Muscle layer of colon (tissue), 2 donors: ENCODE data around the gene IQSEC1.

Experiments used
- H3K27ac ChIP-seq: one replicate; pipeline ENCODE4 v1.7.0; 2013; ENCODE audit warnings: low read depth, mild to moderate bottlenecking, low read length, moderate library complexity
- H3K27me3 ChIP-seq, 2 donors: one replicate each; pipeline ENCODE4 v1.7.0; 2013; ENCODE audit warnings: low read length in 2 of 2, mild to moderate bottlenecking in 2 of 2; ENCODE audit not compliant: insufficient read depth in 2 of 2, control insufficient read depth in 1 of 2
- H3K36me3 ChIP-seq: one replicate; pipeline ENCODE4 v1.7.0; 2013; ENCODE audit warnings: mild to moderate bottlenecking, low read length; ENCODE audit not compliant: insufficient read depth
- H3K4me1 ChIP-seq: one replicate; pipeline ENCODE4 v1.7.0; 2013; ENCODE audit warnings: mild to moderate bottlenecking, low read length; ENCODE audit not compliant: insufficient read depth
- H3K4me3 ChIP-seq, 2 donors: one replicate each; pipeline ENCODE4 v1.7.0; 2013; ENCODE audit warnings: low read length in 2 of 2, low read depth in 1 of 2, mild to moderate bottlenecking in 1 of 2, moderate library complexity in 1 of 2
- H3K9ac ChIP-seq: one replicate; pipeline ENCODE4 v1.7.0; 2013; ENCODE audit warnings: low read length
- H3K9me3 ChIP-seq: one replicate; pipeline ENCODE4 v1.7.0; 2013; ENCODE audit warnings: mild to moderate bottlenecking, low read length
- donor health status: abdominal sarcoma.
- donor health status: Adenocarcinoma of cecum.

IQSEC1 gene

DNA sequence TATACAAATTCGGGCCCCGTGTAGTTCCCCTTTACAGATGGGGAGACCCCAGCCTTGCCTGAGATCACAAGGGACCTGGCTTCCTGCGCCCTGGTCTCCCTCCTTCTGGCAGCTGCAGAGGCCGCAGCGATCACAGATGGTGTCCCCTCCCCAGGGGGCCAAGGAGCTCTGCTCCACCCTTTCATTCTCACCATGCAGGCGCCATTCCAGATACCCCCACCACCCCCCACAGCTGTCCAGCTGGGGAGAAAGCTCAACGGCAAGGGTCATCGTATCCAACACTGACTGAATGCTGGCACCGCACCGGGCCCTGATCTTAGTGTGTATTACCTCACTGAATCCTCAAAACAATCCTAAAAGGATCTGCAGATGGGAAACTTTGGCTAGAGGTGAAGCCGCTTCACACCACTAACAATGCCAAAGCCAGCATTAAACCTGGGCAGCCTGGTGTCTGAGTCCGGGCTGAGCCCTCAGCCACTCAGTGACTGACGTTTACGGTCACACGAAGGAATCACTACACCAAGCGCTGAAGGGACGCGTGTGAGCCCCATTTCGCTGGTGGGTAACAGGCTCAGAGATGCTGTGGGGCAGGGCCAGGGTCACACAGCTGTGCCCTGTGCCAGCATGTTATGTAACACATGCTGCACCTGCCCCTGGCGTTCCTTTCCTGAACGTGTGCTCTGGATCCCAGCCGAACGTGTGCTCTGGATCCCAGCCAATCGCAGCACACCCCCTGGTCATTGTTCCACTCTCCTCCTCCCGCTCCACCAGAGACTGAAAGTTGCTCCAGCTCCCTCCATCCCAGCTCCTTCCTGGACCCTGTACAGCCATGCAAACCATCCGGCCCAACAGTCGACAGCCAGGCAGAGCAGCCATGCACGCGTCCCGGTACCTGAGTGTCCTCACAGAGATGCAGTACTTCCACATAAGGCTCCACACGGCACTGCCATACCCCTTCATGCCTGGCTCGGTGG, 51.8 kb downstream of the IQSEC1 start:
- Histone ChIP-seq H3K36me3 (no peaks in the 10 kb centered on the region), H3K9ac (no peak overlapping the region), H3K4me1 (peaks cover 12% of the 10 kb centered on the region), H3K27ac (no peak overlapping the region), H3K4me3 (peak overlapping the region in 1 of 2 donors; percentile 50), H3K9me3 (no peaks in the 10 kb centered on the region), H3K27me3 (no peaks in the 10 kb centered on the region)

DNA sequence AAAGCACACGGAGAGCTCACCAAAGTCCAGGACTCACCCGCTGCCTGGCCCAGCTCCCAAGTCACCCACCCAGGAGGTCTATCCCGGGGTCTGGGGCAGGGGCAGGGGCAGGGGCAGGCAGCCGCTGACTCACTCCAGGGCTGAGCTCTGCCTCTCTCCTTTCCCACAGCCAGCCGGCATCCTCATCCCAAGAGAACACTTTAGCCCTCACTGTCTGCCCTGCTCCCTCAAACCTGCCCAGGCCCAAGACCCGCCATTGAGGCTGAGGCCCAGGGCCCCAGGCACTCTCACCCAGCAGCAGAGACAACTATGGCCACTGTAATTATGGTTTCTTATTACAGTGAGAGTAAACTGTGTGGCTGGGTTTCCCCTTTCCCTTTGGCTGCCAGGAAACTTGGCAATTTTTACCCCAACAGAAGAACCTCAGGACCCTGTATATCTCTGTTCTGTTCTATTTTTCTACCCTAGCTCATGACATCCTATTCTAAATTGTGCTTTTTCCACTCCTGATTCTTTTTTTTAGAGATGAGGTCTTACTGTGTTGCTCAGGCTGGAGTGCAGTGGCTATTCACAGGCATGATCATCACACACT, 53.0 kb downstream of the IQSEC1 start:
- Histone ChIP-seq H3K4me3 (no peak overlapping the region), H3K36me3 (no peaks in the 10 kb centered on the region), H3K9ac (no peak overlapping the region), H3K27ac (no peak overlapping the region), H3K27me3 (no peaks in the 10 kb centered on the region), H3K4me1 (peaks cover 12% of the 10 kb centered on the region), H3K9me3 (no peaks in the 10 kb centered on the region)

DNA sequence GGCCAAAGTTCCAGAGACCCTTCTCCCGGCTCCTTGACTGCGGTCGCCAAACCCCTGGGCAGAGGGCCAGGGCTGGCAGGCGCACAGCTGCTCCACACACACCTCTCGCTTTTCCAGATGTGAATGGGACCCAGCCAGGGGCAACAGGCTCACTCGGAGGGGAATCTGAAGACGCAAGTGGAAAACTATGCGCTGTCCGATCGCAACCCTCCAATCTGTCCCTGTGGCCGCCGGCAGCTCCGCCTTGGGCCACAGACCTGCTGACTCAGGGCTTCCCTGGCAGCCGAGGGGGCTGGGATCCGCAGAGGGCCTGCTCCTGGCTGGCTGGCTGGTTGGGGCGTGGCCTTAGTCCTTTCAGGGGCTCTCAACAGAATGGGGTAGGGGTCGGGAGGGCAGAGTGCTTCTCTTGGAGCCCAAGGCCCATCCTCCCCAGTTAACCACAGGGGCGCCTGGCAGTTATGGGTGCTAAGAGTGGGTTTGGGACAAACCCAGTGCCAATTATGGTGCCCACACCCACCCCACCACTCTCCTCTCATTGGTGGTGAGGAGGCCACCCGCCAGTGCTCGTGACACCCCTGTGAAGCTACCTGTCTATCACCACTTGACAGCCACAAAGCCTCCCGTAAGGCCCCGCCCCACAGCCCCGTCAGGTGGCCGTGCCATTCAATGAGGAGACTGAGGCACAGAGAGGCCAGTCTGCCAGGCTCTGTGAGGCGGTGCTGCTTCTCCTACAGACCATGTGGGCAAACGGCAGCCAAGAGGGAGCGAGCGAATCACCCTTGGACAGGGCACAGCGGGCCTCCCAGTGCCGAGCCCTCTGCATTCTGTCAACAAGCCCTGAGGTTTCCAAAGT, 53.8 kb downstream of the IQSEC1 start:
- Histone ChIP-seq H3K27me3 (no peaks in the 10 kb centered on the region), H3K9me3 (no peaks in the 10 kb centered on the region), H3K36me3 (no peaks in the 10 kb centered on the region), H3K4me3 (peak overlapping the region in 1 of 2 donors; percentile 12), H3K27ac (peak overlapping the region; percentile 9), H3K4me1 (peaks cover 12% of the 10 kb centered on the region), H3K9ac (no peak overlapping the region)

DNA sequence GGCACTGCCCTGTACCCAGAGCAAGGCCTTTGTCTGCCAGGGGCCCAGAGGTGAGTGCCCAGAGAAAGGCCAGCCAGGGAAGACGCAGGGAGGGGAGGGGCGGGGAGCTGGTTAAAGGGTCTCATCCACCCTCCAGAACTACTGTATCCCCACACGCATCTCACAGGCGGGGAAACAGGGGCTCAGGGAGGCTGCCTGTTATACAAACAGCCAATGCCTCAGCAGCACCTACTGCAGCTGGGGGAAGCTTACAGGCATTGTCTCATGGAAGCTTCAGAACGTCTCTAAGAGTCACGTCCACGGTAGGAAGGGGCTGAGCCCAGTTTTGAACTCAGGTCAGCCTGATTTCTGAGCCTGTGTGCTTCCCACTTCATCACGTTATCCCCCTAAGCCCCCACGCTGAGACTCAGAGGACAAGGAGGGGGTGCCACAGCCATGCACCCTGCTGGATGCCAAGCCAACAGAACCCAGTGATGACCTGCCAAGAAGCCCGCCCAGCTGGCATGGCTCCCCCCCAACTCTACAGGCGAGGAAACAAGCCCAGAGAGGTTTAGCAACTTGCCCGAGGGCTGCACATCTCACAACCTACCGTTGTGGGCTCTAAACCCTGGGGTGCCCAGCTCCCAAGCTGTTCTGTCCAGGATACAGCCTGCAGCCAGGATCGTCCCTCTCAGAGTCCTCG, 54.5 kb downstream of the IQSEC1 start:
- peaks cover 12% of the 10 kb centered on the region for H3K4me1 ChIP-seq

DNA sequence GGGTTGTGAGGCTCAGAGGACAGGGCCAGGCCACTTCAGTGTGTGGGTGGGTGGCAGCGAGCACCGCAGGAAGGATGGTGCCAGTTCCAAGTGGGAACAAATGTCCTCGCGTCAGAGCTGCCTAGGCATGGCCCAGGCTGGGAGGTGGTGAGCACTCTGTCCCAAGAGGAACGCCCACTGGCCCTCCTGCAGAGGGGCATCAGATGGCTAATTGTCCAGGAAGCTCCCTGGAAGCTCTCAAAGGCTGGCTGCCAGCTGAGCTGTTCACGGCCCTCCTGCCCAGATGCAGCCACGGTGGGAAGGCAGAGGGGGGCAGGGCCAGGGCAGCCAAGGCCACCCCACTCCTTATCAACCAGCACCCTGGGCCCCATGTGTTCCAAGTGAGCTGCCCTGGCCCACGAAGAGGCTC, 55.2 kb downstream of the IQSEC1 start:
- Histone ChIP-seq H3K4me1 (peaks cover 12% of the 10 kb centered on the region), H3K27me3 (no peaks in the 10 kb centered on the region), H3K9me3 (no peaks in the 10 kb centered on the region), H3K36me3 (no peaks in the 10 kb centered on the region), H3K27ac (no peak overlapping the region), H3K9ac (no peak overlapping the region), H3K4me3 (no peak overlapping the region)

More for the DNA sequence above, 54.5 kb downstream of the IQSEC1 start:
- Histone ChIP-seq H3K36me3 (no peaks in the 10 kb centered on the region), H3K27ac (no peak overlapping the region), H3K4me3 (peak overlapping the region in 1 of 2 donors; percentile 12), H3K9ac (no peak overlapping the region), H3K9me3 (no peaks in the 10 kb centered on the region), H3K27me3 (no peaks in the 10 kb centered on the region)

DNA sequence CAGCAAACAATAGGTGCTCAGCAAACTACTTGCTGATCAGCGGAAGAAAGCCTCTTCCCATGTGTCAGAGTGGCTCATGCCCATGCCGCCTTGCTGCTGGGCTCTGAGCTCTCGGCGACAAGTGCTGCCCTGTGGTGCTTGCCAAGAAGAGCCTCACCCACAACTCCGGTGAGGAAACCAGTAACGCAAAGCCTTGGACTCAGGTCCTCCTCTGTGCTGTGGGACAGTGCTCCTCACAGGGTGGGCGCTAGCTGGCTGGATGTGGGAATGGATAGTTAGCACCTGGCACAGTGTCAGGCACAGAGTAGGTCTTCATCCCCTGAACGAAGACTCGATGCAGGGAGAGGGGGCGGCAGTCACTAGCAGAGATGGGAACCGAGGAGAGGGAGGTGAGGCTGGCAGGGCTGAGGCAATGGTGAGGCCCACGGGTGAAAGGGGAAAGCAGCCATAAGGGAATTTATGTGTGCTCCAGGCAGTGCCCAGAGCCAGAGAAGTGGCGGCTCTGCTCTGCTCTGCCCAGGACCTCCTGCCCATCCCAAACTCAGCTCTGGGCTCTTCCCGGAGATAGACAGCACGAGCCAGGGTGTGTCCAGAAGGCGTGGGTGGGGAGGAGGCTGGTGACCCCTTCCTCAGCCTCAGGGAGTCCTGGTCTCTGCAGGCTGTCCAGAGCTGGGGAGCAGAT, 55.7 kb downstream of the IQSEC1 start:
- Histone ChIP-seq H3K9ac (no peak overlapping the region), H3K4me3 (no peak overlapping the region), H3K36me3 (no peaks in the 10 kb centered on the region), H3K27me3 (no peaks in the 10 kb centered on the region), H3K27ac (no peak overlapping the region), H3K4me1 (peaks cover 12% of the 10 kb centered on the region), H3K9me3 (no peaks in the 10 kb centered on the region)

DNA sequence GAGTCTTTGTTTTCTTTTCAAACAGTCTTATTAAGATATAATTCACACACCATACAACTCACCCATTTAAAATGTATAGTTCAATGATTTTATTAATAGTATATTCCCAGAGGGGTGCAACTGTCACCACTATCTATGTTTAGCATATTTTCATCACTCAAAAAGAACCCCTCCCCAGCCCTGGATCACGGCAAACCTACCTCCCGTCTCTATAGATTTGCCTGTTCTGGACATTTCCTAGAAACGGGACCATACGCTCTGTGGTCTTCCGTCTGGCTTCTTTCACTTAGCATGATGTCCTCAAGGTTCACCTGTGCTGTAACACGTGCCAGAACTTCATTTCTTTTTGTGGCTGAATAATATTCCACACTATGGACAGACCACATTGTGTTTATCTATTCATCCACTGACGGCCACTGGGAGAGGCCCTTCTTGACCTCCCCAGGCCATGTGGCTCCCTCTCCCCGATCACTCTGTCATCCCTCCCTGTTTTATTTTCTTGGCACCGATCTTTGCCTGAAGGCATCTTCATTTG, 56.4 kb downstream of the IQSEC1 start:
- Histone ChIP-seq H3K4me1 (peaks cover 9% of the 10 kb centered on the region), H3K4me3 (no peak overlapping the region), H3K36me3 (no peaks in the 10 kb centered on the region), H3K9me3 (no peaks in the 10 kb centered on the region), H3K27ac (peak overlapping the region; percentile 52), H3K9ac (no peak overlapping the region), H3K27me3 (no peaks in the 10 kb centered on the region)

DNA sequence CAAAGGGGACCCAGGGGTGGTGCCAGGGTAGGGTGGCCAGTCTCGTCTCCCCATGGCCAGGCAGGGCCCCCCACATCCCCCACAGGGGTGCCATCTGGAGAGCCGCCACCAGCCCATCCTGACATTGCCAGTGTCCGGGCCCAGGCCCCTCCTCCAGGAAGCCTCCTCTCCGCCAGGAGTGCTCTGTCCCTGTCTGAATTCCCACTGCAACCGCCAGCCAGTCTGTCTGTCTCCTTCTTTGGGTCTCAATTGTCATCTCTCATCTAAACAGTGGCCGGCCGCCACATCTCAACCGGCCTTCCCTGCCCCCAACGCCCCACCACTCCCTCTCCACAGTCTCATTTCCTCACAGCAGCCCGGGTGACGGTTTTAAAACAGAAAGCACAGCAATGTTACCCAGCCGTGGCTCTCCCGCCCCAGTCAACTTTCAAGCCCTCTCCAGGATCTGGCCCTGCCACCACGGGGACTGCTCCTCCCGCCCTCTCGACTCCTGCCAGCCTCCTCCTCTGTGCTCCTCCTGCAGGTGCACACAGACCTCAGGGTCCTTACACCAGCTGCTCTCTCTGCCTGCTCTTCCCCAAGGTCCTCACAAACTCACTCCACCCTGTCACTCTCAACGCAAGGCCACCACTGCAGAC, 57.0 kb downstream of the IQSEC1 start:
- Histone ChIP-seq H3K36me3 (no peaks in the 10 kb centered on the region), H3K9me3 (no peaks in the 10 kb centered on the region), H3K4me1 (peaks cover 4% of the 10 kb centered on the region), H3K27me3 (no peaks in the 10 kb centered on the region), H3K27ac (peak overlapping the region; percentile 52), H3K9ac (no peak overlapping the region), H3K4me3 (no peak overlapping the region)

DNA sequence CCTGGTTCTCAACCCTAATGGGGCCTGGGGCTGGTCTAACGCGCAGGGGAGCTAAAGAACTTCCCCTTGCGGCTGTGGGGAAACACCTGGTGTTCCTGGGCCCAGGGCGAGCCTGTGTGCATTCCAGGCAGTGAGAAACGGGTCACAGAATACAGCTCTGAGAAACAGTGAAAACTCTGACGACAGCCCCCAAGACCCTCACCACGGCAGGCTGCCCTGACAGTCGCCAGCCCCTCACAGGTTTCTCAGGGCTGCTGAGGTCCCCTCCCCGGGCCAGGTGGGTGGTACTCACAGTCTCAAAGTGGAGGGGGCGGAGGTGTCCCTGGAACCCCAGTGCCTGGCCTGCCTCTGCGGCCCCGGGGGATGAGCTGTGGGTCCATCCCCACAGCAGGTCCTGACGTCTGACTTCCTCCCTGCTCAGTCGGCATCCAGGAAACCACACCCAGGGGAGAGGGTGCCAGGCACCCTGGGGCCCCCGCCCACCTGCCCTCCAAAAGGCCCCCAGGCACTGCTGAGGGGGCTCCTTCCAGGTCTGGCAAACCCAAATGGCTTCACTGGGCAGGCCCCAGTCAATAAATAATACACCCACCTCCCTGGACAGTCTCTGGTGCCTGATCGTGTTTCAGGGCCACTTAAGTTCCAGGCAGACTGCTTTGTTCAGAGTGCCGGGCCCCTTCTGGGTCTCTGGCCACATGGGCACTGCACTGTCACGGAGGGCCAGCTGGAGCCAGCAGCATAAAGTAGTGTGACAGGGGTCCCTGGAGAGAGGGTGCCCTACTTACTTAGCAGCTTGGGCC, 57.7 kb downstream of the IQSEC1 start:
- H3K4me1 ChIP-seq = no peaks in the 10 kb centered on the region
- H3K27ac ChIP-seq = no peak overlapping the region
- H3K4me3 ChIP-seq = no peak overlapping the region
- no peak overlapping the region for H3K9ac ChIP-seq
- H3K27me3 ChIP-seq = no peaks in the 10 kb centered on the region
- no peaks in the 10 kb centered on the region for H3K36me3 ChIP-seq
- no peaks in the 10 kb centered on the region for H3K9me3 ChIP-seq
